H1 (cell line): ENCODE measurements around the gene GPC3. TPM values are rescaled to one million over a fixed set of nuclear protein-coding genes. Genes with fewer than 3 reads are reported as not detected.

Source experiments
- HDAC6 ChIP-seq: IDR thresholded peaks from one replicate; pipeline ENCODE4 v1.7.1; 2012; ENCODE audit warnings: low read depth, mild to moderate bottlenecking, inconsistent platforms, low read length, moderate library complexity
- JUND ChIP-seq: IDR thresholded peaks from 2 replicates; pipeline ENCODE4 v1.6.1; 2011; ENCODE audit warnings: mild to moderate bottlenecking, improper control_type of control experiment, low read length
- RNF2 ChIP-seq: fragments of 200-900, 300-1000 bp; sonication (generic); IDR thresholded peaks from 2 replicates; pipeline ENCODE4 v1.7.1; 2016; ENCODE audit warnings: borderline replicate concordance, low read depth, mild to moderate bottlenecking, antibody characterized with exemption, low read length; ENCODE audit not compliant: poor library complexity, severe bottlenecking; ENCODE audit errors: missing control alignments
- SUZ12 ChIP-seq: fragments of 200-600 bp; sonication (generic); IDR thresholded peaks from 2 replicates; pipeline ENCODE4 v1.6.1; 2012; ENCODE audit warnings: mild to moderate bottlenecking, inconsistent platforms, low read length, moderate library complexity, mixed read lengths
- polyA plus RNA-seq, 7 experiments: library from polyadenylated mRNA; depleted of rRNA in 3 of 7; stranded (reverse) in 5 of 7; unstranded in 2 of 7; fragments of >200 nt in 5 of 7; fragments of 200-250 nt in 2 of 7; gene quantifications; 1 replicate in 5 of 7; 2 replicates in 1 of 7; 4 replicates in 1 of 7; pipeline versions ENCODE4 v1.2.1 to v1.2.3, GENCODE V29; 2011 to 2013; ENCODE audit warnings: missing spikeins in 2 of 7, mixed read lengths in 2 of 7
- total RNA-seq: library from RNA; stranded (reverse); fragmentation: NEBNext Ultra II Directional; extraction: Animal tissue kit (Norgen Biotek cat#: 25700); gene quantifications from 2 replicates; pipeline ENCODE4 v1.2.1, GENCODE V29; 2021

The GPC3 gene
- total and polyA plus RNA-seq, 2 of the 8 experiments (the other 6 are each of a cell fraction or from before 2014, with no cell fraction given), result 64.8 to 71.9 TPM

DNA sequence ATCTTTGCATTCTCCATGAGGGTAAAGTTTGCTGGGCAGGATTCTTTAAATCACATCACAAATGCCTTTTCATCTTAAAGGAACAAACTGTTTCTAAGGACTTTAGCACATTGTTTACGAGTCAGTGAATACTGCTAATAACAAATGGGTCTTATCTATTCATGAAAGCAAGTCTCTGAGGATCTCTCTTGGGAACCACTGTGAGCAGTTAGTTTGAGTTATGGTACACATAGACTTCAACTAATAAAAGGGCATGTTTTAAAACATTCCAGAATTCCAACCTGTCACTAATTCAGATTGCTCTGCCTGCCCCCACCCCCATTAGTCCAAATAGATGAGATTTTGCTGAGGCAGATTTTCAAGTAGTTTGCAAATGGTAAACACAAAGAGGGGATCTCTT, 22.3 kb upstream of the GPC3 start (continued):
- TF ChIP-seq RNF2 (no peak), JUND (no peak), SUZ12 (no peak), HDAC6 (no peak)
